IMR-90 (cell line): Measurements from ENCODE around the gene OPRL1. TPM values are rescaled to one million over a fixed set of nuclear protein-coding genes. Genes with fewer than 3 reads are reported as not detected.

Experiments used
- ATAC-seq: fragments of 200-7000 bp; cut with Tn5 transposase; 2 replicates; pipeline ENCODE4 v1.9.1; 2020; ENCODE audit warnings: low read depth, mild to moderate bottlenecking, moderate library complexity
- BruUV-seq: library from RNA; stranded (reverse); fragments of 400-500 nt; replicated peaks from 2 replicates; lab custom pipeline; 2021; lab: Mats Ljungman, UMichigan
- CTCF ChIA-PET: fragments of 300-600 bp; formaldehyde crosslinking; extraction: SDS; loops from one replicate; lab custom pipeline; 2021; ENCODE audit warnings: antibody characterized with exemption; lab: Yijun Ruan, JAX
- POLR2A ChIA-PET: fragments of 300-600 bp; sonication (Branson Sonifier 250); formaldehyde crosslinking; loops from one replicate; lab custom pipeline; 2022; ENCODE audit warnings: antibody characterized with exemption; ENCODE audit not compliant: unreplicated experiment; lab: Charles Lee
- DNase-seq: peaks from one replicate; pipeline ENCODE4 v3.0.0; 2013
- H2AFZ ChIP-seq: replicated peaks from 2 replicates; pipeline ENCODE3; 2013; ENCODE audit warnings: low read length, mild to moderate bottlenecking; ENCODE audit not compliant: poor library complexity
- H2AK5ac ChIP-seq: 2 replicates; pipeline ENCODE4 v1.6.1; 2013; ENCODE audit warnings: low read depth, low read length, inconsistent platforms
- H2AK9ac ChIP-seq: replicated peaks from 2 replicates; pipeline ENCODE3; 2013; ENCODE audit warnings: mild to moderate bottlenecking, low read depth, low read length, moderate library complexity; ENCODE audit not compliant: poor library complexity
- H2BK120ac ChIP-seq: 2 replicates; pipeline ENCODE4 v1.6.1; 2013; ENCODE audit warnings: low read depth, low read length, inconsistent platforms
- H2BK15ac ChIP-seq: 3 replicates; pipeline ENCODE4 v1.6.1; 2013; ENCODE audit warnings: low read depth, low read length, inconsistent platforms
- H2BK20ac ChIP-seq: 2 replicates; pipeline ENCODE4 v1.6.1; 2013; ENCODE audit warnings: low read depth, mild to moderate bottlenecking, inconsistent platforms, low read length, moderate library complexity
- H2BK5ac ChIP-seq: 2 replicates; pipeline ENCODE4 v1.6.1; 2013; ENCODE audit warnings: mild to moderate bottlenecking, low read depth, low read length, inconsistent platforms; ENCODE audit not compliant: poor library complexity, severe bottlenecking
- H3K14ac ChIP-seq: replicated peaks from 2 replicates; pipeline ENCODE4 v1.6.1; 2013; ENCODE audit warnings: low read depth, low read length, inconsistent platforms
- H3K18ac ChIP-seq: 2 replicates; pipeline ENCODE4 v1.6.1; 2013; ENCODE audit warnings: low read depth, low read length, control low read depth
- H3K23ac ChIP-seq: 2 replicates; pipeline ENCODE4 v1.6.1; 2013; ENCODE audit warnings: low read depth, low read length, inconsistent platforms
- H3K27ac ChIP-seq: 2 replicates; pipeline ENCODE4 v1.5.1; 2013; ENCODE audit warnings: mild to moderate bottlenecking, control low read depth, low read length; ENCODE audit not compliant: insufficient read depth
- H3K27me3 ChIP-seq: 2 replicates; pipeline ENCODE4 v1.6.1; 2013; ENCODE audit warnings: low read length; ENCODE audit not compliant: control insufficient read depth, insufficient read depth
- H3K36me3 ChIP-seq: 2 replicates; pipeline ENCODE4 v1.6.1; 2013; ENCODE audit warnings: low read length, mixed read lengths; ENCODE audit not compliant: control insufficient read depth, insufficient read depth
- H3K4ac ChIP-seq: 2 replicates; pipeline ENCODE4 v1.6.1; 2013; ENCODE audit warnings: low read depth, low read length, inconsistent platforms
- H3K4me1 ChIP-seq: 2 replicates; pipeline ENCODE4 v1.6.1; 2013; ENCODE audit warnings: low read length, mixed read lengths; ENCODE audit not compliant: control insufficient read depth, insufficient read depth
- H3K4me2 ChIP-seq: 2 replicates; pipeline ENCODE4 v1.6.1; 2013; ENCODE audit warnings: low read depth, mild to moderate bottlenecking, control low read depth, low read length, moderate library complexity
- H3K4me3 ChIP-seq: 2 replicates; pipeline ENCODE4 v1.5.1; 2013; ENCODE audit warnings: low read depth, mild to moderate bottlenecking, control low read depth, low read length, moderate library complexity; ENCODE audit not compliant: insufficient read depth
- H3K56ac ChIP-seq: 2 replicates; pipeline ENCODE4 v1.6.1; 2013; ENCODE audit warnings: low read length, inconsistent platforms; ENCODE audit not compliant: insufficient read depth; ENCODE audit errors: extremely low read depth
- H3K79me1 ChIP-seq, 2 experiments: 2 replicates each; pipeline ENCODE4 v1.6.1; 2013; ENCODE audit warnings: low read length in 2 of 2, inconsistent platforms in 1 of 2, low read depth in 1 of 2
- H3K9ac ChIP-seq: 2 replicates; pipeline ENCODE4 v1.6.1; 2013; ENCODE audit warnings: low read depth, low read length, control low read depth
- H3K9me1 ChIP-seq: 2 replicates; pipeline ENCODE4 v1.6.1; 2013; ENCODE audit warnings: low read length, inconsistent platforms; ENCODE audit not compliant: insufficient read depth
- H3K9me3 ChIP-seq: 2 replicates; pipeline ENCODE4 v1.6.1; 2013; ENCODE audit warnings: low read length; ENCODE audit not compliant: control insufficient read depth, insufficient read depth
- H4K20me1 ChIP-seq: 2 replicates; pipeline ENCODE4 v1.6.1; 2013; ENCODE audit warnings: low read length, inconsistent platforms; ENCODE audit not compliant: insufficient read depth
- H4K5ac ChIP-seq: 2 replicates; pipeline ENCODE4 v1.6.1; 2013; ENCODE audit warnings: mild to moderate bottlenecking, low read depth, low read length, control low read depth
- H4K8ac ChIP-seq, 2 experiments: 2 replicates each; pipeline ENCODE4 v1.6.1; 2013; ENCODE audit warnings: low read depth in 2 of 2, low read length in 2 of 2, control low read depth in 1 of 2, inconsistent platforms in 1 of 2
- H4K91ac ChIP-seq: 2 replicates; pipeline ENCODE4 v1.6.1; 2013; ENCODE audit warnings: low read depth, low read length, inconsistent platforms; ENCODE audit not compliant: insufficient read depth
- BHLHE40 ChIP-seq: fragments of 150-350 bp; IDR thresholded peaks from 2 replicates; pipeline ENCODE4 v1.6.1; 2016; ENCODE audit warnings: mild to moderate bottlenecking, low read depth, low read length
- CEBPB ChIP-seq: IDR thresholded peaks from 2 replicates; pipeline ENCODE4 v1.6.1; 2012; ENCODE audit warnings: low read depth, low read length, improper control_type of control experiment
- CHD1 ChIP-seq: IDR thresholded peaks from 2 replicates; pipeline ENCODE4 v1.6.1; 2012; ENCODE audit warnings: low read depth, low read length, improper control_type of control experiment
- ELK1 ChIP-seq: fragments of 150-350 bp; IDR thresholded peaks from 2 replicates; pipeline ENCODE4 v1.6.1; 2016; ENCODE audit warnings: low read depth, mild to moderate bottlenecking, low read length, moderate library complexity, borderline replicate concordance
- FOS ChIP-seq: fragments of 150-350 bp; IDR thresholded peaks from 2 replicates; pipeline ENCODE4 v1.6.1; 2016; ENCODE audit warnings: low read depth, low read length
- POLR2A ChIP-seq: IDR thresholded peaks from 2 replicates; pipeline ENCODE4 v1.6.1; 2012; ENCODE audit warnings: mild to moderate bottlenecking, low read depth, low read length
- RCOR1 ChIP-seq: IDR thresholded peaks from 2 replicates; pipeline ENCODE4 v1.6.1; 2012; ENCODE audit warnings: mild to moderate bottlenecking, low read length, improper control_type of control experiment; ENCODE audit not compliant: insufficient replicate concordance
- RFX5 ChIP-seq: IDR thresholded peaks from 2 replicates; pipeline ENCODE4 v1.8.0; 2012; ENCODE audit warnings: low read depth, mild to moderate bottlenecking, low read length, moderate library complexity
- SMC3 ChIP-seq: fragments of 150-350 bp; IDR thresholded peaks from 2 replicates; pipeline ENCODE4 v1.6.1; 2016; ENCODE audit warnings: low read depth, mild to moderate bottlenecking, antibody characterized with exemption, low read length, moderate library complexity
- USF2 ChIP-seq: fragments of 150-350 bp; IDR thresholded peaks from 2 replicates; pipeline ENCODE4 v1.6.1; 2017; ENCODE audit warnings: mild to moderate bottlenecking, antibody characterized with exemption, low read length, low read depth
- WGBS, 2 experiments: methylation state at CpG; one replicate each; pipeline versions ENCODE4 v1.1.5 to v1.1.7; 2013; ENCODE audit warnings: missing lambda C conversion rate in 2 of 2; ENCODE audit not compliant: insufficient read length in 1 of 2; ENCODE audit errors: extremely low coverage in 2 of 2; 5-methylcytosine and 5-hydroxymethylcytosine counted together
- dilution Hi-C: fragments of 300-500 bp; cut with HindIII; formaldehyde crosslinking; loops from one replicate; pipeline ENCODE4 v1.14.3; 2018; ENCODE audit warnings: low sequenced_read_pairs; ENCODE audit not compliant: unreplicated experiment
- in situ Hi-C: fragments of 300-500 bp; cut with MboI; formaldehyde crosslinking; loops from 3 replicates; pipeline ENCODE4 v1.14.3; 2019; ENCODE audit warnings: low sequenced_read_pairs, inconsistent platforms, mixed read lengths
- intact Hi-C: fragments of 100-400 bp; cut with micrococcal nuclease; formaldehyde crosslinking; loops from 2 replicates; pipeline ENCODE4 v1.10.0; 2022
- polyA plus RNA-seq, 3 experiments: library from polyadenylated mRNA; depleted of rRNA; stranded (reverse); fragments of >200 nt; gene quantifications; 2 replicates each; pipeline ENCODE4 v1.2.3, GENCODE V29; 2012; ENCODE audit warnings: low replicate concordance in 1 of 3
- total RNA-seq: library from RNA; depleted of rRNA; stranded (reverse); fragments of >200 nt; gene quantifications from 2 replicates; pipeline ENCODE4 v1.2.3, GENCODE V29; 2012
- TF ChIP-seq, protein P1 (sequence below): conservative IDR thresholded peaks from 2 replicates; pipeline ENCODE4 v1.5.1; 2012; ENCODE audit warnings: mild to moderate bottlenecking, low read depth, low read length, improper control_type of control experiment

OPRL1 gene
- total and polyA plus RNA-seq, 2 of the 4 experiments (the other 2 are of a cell fraction): 0.36 to 1.2 TPM

- BruUV-seq: no TSS peak
- dilution Hi-C loops: no loop called here
- no CpG with 5 or more reads among the region's 3 CpGs for WGBS, 2 experiments
Observed at GRCh38 chr20:64037199-64037497, 42.7 kb upstream of the OPRL1 start.

More at GRCh38 chr20:64037199-64037497, 42.7 kb upstream of the OPRL1 start:
- H2AK5ac ChIP-seq: no peak overlapping the region
- intact Hi-C loops: no loop called here
- H3K27me3 ChIP-seq: peaks cover 41% of the 10 kb centered on the region
- H3K4ac ChIP-seq: no peak overlapping the region
- ChIA-PET POLR2A (no interaction called here), CTCF (no interaction called here)
- no peak overlapping the region for H2AFZ ChIP-seq
- H3K14ac ChIP-seq: no peak overlapping the region
- no peaks in the 10 kb centered on the region for H3K9me1 ChIP-seq
- peaks cover 16% of the 10 kb centered on the region for H3K36me3 ChIP-seq
- peaks cover 5% of the 10 kb centered on the region; the same call in 1 of the 2 replicates for H4K20me1 ChIP-seq
- H2BK5ac ChIP-seq: no peak overlapping the region
- no peak overlapping the region for H3K18ac ChIP-seq
- H3K4me1 ChIP-seq: peaks cover 4% of the 10 kb centered on the region; the same call in 1 of the 2 replicates
- H3K4me3 ChIP-seq: no peak overlapping the region
- ATAC-seq (no peak), DNase-seq (no peak)
- H2BK15ac ChIP-seq: no peak overlapping the region
- no peak overlapping the region for H4K8ac ChIP-seq
- TF ChIP-seq CHD1 (no peak), POLR2A (no peak), CEBPB (no peak), USF2 (no peak), FOS (no peak), SMC3 (no peak), ELK1 (no peak), RCOR1 (no peak), BHLHE40 (no peak), RFX5 (no peak)
- TF ChIP-seq, protein P1, sequence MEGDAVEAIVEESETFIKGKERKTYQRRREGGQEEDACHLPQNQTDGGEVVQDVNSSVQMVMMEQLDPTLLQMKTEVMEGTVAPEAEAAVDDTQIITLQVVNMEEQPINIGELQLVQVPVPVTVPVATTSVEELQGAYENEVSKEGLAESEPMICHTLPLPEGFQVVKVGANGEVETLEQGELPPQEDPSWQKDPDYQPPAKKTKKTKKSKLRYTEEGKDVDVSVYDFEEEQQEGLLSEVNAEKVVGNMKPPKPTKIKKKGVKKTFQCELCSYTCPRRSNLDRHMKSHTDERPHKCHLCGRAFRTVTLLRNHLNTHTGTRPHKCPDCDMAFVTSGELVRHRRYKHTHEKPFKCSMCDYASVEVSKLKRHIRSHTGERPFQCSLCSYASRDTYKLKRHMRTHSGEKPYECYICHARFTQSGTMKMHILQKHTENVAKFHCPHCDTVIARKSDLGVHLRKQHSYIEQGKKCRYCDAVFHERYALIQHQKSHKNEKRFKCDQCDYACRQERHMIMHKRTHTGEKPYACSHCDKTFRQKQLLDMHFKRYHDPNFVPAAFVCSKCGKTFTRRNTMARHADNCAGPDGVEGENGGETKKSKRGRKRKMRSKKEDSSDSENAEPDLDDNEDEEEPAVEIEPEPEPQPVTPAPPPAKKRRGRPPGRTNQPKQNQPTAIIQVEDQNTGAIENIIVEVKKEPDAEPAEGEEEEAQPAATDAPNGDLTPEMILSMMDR: no peak
- no peak overlapping the region for H2BK120ac ChIP-seq
- no peak overlapping the region for H3K4me2 ChIP-seq
- in situ Hi-C loops: no loop called here
- H4K5ac ChIP-seq: no peak overlapping the region
- no peak overlapping the region for H3K9ac ChIP-seq
- no peak overlapping the region for H2BK20ac ChIP-seq
- H3K79me1 ChIP-seq: no peaks in the 10 kb centered on the region
- no peak overlapping the region for H4K91ac ChIP-seq
- no peak overlapping the region for H3K23ac ChIP-seq
- no peak overlapping the region for H3K56ac ChIP-seq
- H3K9me3 ChIP-seq: no peaks in the 10 kb centered on the region
- H2AK9ac ChIP-seq: no peak overlapping the region
- H3K27ac ChIP-seq: no peak overlapping the region
